ENCODE results near the gene SBDS.
"Not testable (repeated sequence)": the region's sequence is repeated elsewhere in the genome, so short reads cannot be mapped to it uniquely, and the experiment has no call there.

SBDS gene

DNA sequence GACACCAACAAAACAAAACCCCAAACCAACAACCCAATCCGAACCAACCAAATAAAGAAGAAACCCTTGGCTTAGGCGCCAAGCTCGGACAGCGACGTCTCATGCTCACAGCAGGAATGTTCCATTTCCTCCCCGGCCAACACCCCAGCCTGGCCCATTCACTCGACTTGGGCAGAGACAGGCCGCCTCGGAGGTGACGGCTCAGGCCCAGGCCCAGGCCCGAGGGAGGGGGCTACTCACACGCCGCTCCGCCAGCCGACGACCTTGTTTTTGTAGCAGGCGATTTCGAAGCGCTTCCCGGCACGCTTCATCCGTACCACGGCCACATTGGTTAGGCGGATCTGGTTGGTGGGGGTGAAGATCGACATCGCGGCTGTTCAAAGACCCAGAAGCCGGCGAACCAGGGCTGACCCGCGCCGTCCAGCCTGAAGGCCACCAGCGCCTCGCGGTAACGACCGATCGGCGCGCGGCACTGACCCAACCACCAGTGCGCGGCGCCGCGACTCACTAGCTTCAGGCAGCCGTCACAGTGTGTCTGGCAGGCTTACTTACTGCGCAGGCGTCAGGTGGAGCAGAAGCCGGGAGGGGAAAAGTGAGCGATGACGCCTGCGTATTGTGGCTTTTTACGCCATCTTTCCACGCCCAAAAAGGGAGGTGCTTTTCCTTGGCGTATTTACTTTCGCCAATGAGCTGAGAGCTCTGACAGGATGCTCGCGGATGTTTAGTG, at the start of gene SBDS:
Gene SBDS, minus strand, starts transcription at position 537 of the 727 bp plus-strand sequence. Its CDS starts 169 bp downstream, at position 368.
- FAIRE-seq = peak; percentile 99

- not testable (repeated sequence) for FAIRE-seq
Measured at GRCh38 chr7:67043559-67043930, 48.2 kb upstream of the SBDS start.

DNA sequence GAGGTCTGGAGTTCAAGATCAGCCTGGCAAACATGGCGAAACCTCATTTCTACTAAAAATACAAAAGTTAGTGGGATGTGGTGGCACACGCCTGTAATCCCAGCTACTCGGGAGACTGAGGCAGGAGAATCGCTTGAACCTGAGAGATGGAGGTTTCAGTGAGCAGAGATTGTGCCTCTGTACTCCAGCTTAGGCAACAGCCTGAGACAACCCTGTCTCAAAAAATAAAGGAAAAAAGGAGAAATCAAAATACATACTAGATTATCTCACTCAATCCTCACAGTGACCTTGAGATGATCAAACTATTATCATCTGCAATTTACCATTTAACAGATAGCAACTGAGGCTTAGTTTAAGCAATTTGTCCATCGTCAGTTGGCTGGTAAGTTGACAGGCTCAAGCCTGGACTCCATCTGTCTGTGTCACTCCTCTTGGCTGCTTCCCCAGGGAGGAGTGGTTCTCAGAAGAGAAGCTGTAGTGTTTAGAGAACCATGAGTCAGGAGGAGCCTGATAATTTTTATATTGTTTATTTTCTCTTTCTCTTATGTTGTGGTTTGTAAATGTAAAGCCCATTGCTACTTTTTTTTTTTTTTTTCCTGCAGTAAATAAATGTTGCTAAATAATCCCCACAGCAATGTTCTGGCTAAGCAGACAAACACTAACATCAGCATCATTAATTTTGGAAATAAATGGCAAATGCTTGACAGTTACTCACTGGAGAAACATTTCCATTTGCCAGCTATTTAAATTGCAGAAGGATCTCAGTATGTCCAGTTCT, 47.6 kb upstream of the SBDS start:
- not testable (repeated sequence) for FAIRE-seq

GRCh38 chr7:67040832-67041231, 45.4 kb upstream of the SBDS start:
- peak; percentile 96 for FAIRE-seq

DNA sequence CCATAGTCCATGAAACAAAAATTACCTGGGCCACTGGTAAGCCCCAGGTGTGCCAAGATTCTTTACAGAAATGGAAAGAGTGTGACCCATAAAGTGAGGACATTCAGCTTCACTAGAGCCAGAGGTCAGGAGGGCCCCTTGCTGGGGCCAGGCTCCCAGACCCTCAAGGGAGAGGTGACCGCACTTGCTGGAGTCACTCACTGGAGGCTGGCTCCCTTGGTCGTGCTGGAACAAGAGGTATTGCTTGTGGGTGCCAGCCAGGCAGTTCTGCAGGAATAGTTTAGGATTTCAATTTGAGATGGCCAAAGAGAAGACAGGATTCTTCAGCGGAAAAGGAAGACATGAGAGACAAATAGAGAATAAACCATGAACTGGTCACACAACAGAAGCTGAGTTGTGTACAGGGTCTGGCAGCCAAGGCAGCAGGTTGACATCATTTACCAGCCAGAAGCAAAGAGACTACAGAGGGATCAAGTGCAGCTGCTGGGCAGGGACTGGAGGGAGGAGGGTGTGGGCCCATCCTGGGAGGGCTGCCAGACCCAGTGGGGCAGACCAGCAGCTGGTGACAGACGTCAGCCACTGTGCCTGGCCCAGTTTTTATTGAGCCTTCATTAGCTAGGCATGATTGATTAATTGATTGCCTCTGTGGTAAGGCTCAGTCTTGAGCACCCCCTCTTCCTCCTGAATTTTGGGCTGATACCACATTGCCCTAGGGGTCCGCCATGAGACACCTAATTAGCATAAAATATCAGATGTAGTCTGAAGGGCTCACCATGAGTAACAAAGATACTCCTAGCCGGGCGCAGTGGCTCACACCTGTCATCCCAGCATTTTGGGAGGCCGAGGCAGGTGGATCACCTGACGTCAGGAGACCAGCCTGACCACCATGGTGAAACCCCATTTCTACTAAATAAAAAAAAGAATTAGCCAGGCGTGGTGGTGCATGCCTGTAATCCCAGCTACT, 41.3 kb upstream of the SBDS start:
- FAIRE-seq = not testable (repeated sequence)

GRCh38 chr7:67033251-67033650, 37.9 kb upstream of the SBDS start:
- no peak for FAIRE-seq

- FAIRE-seq = not testable (repeated sequence)
Measured at GRCh38 chr7:67031685-67032084, 36.3 kb upstream of the SBDS start.

- not testable (repeated sequence) for FAIRE-seq
Measured at GRCh38 chr7:67025459-67025858, 30.1 kb upstream of the SBDS start.

GRCh38 chr7:67022511-67022910, 27.1 kb upstream of the SBDS start:
- no peak for FAIRE-seq

DNA sequence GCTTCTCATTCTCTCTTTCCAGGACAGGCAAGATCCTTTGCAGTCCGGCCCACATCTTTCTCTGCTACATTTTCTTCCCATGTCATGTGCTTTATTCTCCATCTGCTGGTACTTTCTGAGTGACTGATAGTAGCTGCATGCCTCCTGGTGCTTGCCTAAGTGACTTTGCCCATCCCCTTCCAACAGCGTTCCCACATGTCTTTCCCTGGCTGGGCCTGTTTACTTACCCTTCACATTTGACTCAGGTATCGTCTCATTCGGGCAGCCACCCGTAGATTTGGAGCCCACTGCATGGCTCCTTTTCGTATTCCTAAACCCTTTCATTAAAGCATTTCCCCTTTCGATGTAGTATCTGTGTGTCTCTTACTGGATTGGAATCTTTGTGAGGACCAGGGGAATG, 25.9 kb upstream of the SBDS start:
- no peak for FAIRE-seq

GRCh38 chr7:67019562-67020390, 24.4 kb upstream of the SBDS start:
- FAIRE-seq = no peak

- no peak for FAIRE-seq
Measured at GRCh38 chr7:67018940-67019339, 23.6 kb upstream of the SBDS start.

DNA sequence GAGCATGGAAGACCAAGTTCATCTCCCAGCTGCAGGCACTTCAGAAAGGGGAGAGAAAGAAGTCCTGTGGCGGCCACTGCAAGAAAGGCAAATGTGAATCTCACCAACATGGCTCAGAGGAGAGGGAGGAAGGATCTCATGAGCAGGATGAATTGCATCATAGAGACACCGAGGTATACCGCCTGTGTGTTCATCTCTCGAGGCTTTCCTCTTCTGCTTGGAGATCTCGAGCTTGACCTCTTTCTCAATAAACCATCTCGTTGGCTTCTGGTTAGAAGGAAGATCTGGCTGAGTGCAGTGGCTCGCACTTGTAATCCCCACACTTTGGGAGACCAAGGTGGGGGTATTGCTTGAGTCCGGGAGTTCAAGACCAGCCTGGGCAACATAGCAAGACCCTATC, 22.6 kb upstream of the SBDS start:
- FAIRE-seq = not testable (repeated sequence)

DNA sequence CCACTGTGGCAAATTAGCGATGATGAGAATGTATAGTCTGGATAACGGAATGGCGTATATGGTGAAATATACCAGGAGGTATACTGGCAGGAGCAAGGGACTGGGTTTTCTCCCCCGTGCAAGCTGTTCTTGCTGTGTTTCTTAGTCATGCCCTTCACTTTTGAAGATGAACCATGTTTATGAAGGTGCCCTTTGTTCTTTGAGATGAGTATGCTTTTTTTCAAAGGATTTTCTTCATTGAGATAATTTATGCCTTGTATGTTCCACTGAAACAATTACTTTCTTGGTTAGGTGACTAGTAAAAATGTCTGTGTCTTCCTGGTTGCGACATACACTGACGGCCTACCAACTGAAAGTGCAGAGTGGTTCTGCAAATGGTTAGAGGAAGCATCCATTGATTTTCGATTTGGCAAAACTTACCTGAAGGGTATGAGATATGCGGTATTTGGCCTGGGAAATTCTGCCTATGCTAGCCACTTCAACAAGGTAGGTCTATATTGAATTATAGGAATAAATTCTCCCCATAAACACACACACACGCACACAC, 18.8 kb upstream of the SBDS start:
- FAIRE-seq = not testable (repeated sequence)

- FAIRE-seq = not testable (repeated sequence)
Measured at GRCh38 chr7:67009677-67010076, 14.3 kb upstream of the SBDS start.

DNA sequence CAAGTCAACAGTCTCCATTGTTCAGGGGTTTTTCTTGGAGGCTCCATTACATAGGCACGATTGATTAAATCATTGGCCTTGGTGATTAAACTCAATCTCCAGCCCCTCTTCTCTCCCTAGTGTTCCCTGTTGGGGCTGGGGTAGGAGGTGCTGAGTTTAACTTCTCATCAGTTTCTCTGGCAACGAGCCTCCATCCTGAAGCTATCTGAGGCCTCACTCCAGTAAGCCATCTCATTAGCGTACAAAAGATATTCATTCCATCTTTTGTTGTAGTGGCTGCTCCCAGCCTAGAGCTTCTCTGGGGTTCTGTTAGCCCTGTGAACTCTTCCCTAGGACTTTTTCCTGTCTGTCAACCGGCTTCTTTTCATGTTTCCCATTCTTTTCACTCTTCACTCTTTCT, 12.9 kb upstream of the SBDS start:
- no peak for FAIRE-seq

- no peak for FAIRE-seq
Measured at GRCh38 chr7:67006965-67007364, 11.6 kb upstream of the SBDS start.

DNA sequence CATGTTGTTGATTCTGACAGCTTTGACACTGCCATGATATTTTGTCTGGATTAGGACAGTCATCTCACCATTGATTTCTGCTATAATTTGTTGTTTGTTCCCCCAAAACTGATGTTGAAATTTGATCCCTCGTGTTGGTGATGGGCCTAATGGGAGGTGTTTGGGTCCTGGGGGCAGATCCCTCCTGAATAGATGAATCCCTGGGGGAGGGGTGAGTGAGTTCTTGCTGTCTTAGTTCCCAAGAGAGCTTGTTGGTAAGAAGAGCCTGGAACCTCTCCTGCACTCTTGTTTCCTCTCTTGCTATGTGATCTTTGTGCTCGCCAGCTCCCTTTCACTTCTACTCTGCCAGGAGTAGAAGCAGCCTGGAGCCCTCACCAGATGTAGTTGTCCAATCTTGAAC, 8.8 kb upstream of the SBDS start:
- not testable (repeated sequence) for FAIRE-seq

GRCh38 chr7:67000601-67001258, 5.3 kb upstream of the SBDS start:
- FAIRE-seq = peak; percentile 98

DNA sequence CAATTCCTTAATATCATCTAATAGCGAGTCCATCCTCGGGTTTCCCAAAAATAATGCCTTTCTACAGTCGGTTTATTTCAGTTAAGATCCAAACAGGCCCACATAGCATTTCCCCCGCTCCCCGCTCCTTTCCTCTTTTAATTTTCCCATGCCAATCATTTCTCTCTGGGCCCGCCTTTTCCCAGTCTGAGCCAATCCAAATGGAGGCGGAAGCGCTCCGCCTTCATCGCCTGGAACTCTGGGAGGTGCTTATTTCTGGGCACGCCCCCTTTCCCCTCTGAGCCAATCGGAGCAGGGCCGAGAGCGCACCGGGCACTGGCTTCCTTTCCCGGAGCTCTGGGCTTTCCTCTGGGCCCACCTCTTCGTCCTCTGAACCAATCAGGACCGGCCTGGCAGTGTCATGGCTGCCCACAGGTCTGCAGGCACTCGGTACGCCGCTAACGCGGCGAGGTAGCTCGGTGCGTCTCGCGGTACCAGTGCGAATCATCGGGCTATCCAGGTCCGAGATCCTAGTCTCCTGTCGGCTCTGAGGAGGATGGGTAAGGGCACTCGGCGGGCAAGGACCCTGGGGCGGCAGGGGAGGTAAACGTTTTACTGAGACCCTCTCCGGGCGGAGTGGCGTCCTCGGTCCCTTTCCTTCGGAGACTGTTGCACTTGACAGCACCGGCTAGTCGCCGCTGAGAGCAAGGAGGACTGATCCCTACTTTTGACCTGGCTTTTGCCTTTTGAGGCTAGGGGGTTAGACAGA, 1.2 kb upstream of the SBDS start, which contains the start of gene TYW1:
Gene TYW1, plus strand, starts transcription at position 390 of the 748 bp plus-strand sequence. Its CDS starts 146 bp downstream, at position 536.
- peak; percentile 99 for FAIRE-seq

All from G401.6 (cell line).